Progenitor cell of endocrine pancreas (in vitro differentiated cells): ENCODE results near the gene FXYD6. TPM values are rescaled to one million over a fixed set of nuclear protein-coding genes. Genes with fewer than 3 reads are reported as not detected.
"Not testable (repeated sequence)": the region's sequence is repeated elsewhere in the genome, so short reads cannot be mapped to it uniquely, and the experiment has no call there.

Experiments used
- DNase-seq: peaks from one replicate; pipeline ENCODE4 v3.0.0; 2021; ENCODE audit warnings: low spot score; ENCODE audit not compliant: unreplicated experiment
- H3K27ac Mint-ChIP-seq: 2 replicates; pipeline ENCODE4 v1.8.0; 2021; ENCODE audit warnings: mild to moderate bottlenecking, moderate library complexity, mixed read lengths
- H3K27me3 Mint-ChIP-seq: 2 replicates; pipeline ENCODE4 v1.8.0; 2021; ENCODE audit warnings: mixed read lengths
- H3K36me3 Mint-ChIP-seq: 2 replicates; pipeline ENCODE4 v1.8.0; 2022; ENCODE audit warnings: mixed read lengths; ENCODE audit not compliant: insufficient read depth
- H3K4me1 Mint-ChIP-seq: 2 replicates; pipeline ENCODE4 v1.8.0; 2021; ENCODE audit warnings: low read depth, mixed read lengths
- H3K4me3 Mint-ChIP-seq: 2 replicates; pipeline ENCODE4 v1.8.0; 2021; ENCODE audit warnings: low read depth, mild to moderate bottlenecking, moderate library complexity, mixed read lengths
- H3K9me3 Mint-ChIP-seq: 2 replicates; pipeline ENCODE4 v1.8.0; 2021; ENCODE audit warnings: low read depth, mixed read lengths
- total RNA-seq: library from RNA; stranded (reverse); gene quantifications from 2 replicates; pipeline ENCODE4 v1.2.1, GENCODE V29; 2021
- TF ChIP-seq, protein P1 (sequence below): fragments of 200-600 bp; sonication (generic); IDR thresholded peaks from one replicate; pipeline ENCODE4 v1.5.0; 2021; ENCODE audit warnings: antibody characterized with exemption, mild to moderate bottlenecking; ENCODE audit not compliant: unreplicated experiment

FXYD6 gene
- total RNA-seq, 1 donor from 2014 or later: 28.5 TPM

- Mint-ChIP-seq H3K36me3 (no peaks in the 10 kb centered on the region), H3K27ac (peak overlapping the region; percentile 78), H3K27me3 (peaks cover 25% of the 10 kb centered on the region), H3K9me3 (no peaks in the 10 kb centered on the region), H3K4me1 (peaks cover 59% of the 10 kb centered on the region), H3K4me3 (no peak overlapping the region)
- DNase-seq: no peak
- TF ChIP-seq, protein P1, sequence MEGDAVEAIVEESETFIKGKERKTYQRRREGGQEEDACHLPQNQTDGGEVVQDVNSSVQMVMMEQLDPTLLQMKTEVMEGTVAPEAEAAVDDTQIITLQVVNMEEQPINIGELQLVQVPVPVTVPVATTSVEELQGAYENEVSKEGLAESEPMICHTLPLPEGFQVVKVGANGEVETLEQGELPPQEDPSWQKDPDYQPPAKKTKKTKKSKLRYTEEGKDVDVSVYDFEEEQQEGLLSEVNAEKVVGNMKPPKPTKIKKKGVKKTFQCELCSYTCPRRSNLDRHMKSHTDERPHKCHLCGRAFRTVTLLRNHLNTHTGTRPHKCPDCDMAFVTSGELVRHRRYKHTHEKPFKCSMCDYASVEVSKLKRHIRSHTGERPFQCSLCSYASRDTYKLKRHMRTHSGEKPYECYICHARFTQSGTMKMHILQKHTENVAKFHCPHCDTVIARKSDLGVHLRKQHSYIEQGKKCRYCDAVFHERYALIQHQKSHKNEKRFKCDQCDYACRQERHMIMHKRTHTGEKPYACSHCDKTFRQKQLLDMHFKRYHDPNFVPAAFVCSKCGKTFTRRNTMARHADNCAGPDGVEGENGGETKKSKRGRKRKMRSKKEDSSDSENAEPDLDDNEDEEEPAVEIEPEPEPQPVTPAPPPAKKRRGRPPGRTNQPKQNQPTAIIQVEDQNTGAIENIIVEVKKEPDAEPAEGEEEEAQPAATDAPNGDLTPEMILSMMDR: no peak
These were observed 61.1 kb downstream of the FXYD6 start for GRCh38 chr11:117815262-117815803.

GRCh38 chr11:117814766-117815261, 61.6 kb downstream of the FXYD6 start:
- Mint-ChIP-seq H3K36me3 (no peaks in the 10 kb centered on the region), H3K27me3 (peaks cover 30% of the 10 kb centered on the region), H3K4me3 (peak overlapping the region; percentile 37), H3K27ac (peak overlapping the region; percentile 78), H3K4me1 (peaks cover 56% of the 10 kb centered on the region), H3K9me3 (no peaks in the 10 kb centered on the region)
- DNase-seq: no peak
- TF ChIP-seq, protein P1: no peak

DNA sequence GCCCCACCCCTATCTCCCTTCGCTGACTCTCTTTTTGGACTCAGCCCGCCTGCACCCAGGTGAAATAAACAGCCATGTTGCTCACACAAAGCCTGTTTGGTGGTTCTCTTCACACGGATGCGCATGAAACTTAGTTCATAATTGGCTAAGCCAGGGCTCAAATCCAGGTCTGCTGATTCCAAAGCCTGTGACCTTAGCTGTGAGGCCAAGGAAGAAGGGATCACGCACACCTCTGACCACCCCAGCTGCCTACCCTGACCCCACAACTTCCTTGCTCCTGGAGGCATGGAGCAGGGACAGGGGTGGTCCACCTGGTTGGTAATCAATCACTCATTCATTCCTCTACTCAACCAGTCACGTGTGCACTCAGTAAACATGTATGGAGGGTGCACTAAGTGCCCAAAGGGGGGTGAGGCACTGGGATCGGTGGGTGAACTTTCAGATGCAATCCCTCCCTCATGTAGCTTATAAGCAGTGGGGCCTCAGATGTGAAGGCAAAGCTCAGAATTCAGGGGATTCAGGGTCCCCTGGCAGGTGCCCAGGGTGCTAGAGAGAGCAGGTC, 62.2 kb downstream of the FXYD6 start:
- peak overlapping the region; percentile 78 for H3K27ac Mint-ChIP-seq
- H3K36me3 Mint-ChIP-seq: no peaks in the 10 kb centered on the region
- DNase-seq: no peak
- H3K4me1 Mint-ChIP-seq: peaks cover 54% of the 10 kb centered on the region
- H3K4me3 Mint-ChIP-seq: no peak overlapping the region
- no peaks in the 10 kb centered on the region for H3K9me3 Mint-ChIP-seq
- TF ChIP-seq, protein P1: no peak
- H3K27me3 Mint-ChIP-seq: peaks cover 33% of the 10 kb centered on the region

DNA sequence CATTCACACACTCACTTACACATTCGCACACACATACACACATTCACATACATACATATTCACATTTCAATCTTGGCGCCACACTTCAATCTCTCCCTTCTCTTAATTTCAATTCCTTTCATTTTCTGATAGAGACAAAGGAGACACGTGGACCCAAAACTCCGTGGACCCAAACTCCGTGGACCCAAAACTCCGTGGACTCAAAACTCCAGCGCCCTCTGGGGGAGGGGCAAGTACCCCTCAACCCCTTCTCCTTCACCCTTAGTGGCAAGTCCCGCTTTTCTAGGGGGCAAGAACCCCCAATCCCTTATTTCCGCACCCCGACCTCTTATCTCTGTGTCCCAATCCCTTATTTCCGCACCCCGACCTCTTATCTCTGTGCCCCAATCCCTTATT, 66.4 kb downstream of the FXYD6 start:
- not testable (repeated sequence) for H3K4me3 Mint-ChIP-seq, H3K36me3 Mint-ChIP-seq, DNase-seq, H3K27ac Mint-ChIP-seq, H3K9me3 Mint-ChIP-seq
- peaks cover 54% of the 10 kb centered on the region for H3K27me3 Mint-ChIP-seq
- H3K4me1 Mint-ChIP-seq: peaks cover 32% of the 10 kb centered on the region

- Mint-ChIP-seq H3K27me3 (peaks cover 56% of the 10 kb centered on the region), H3K4me1 (peaks cover 26% of the 10 kb centered on the region), H3K4me3 (no peak overlapping the region), H3K9me3 (no peaks in the 10 kb centered on the region), H3K27ac (no peak overlapping the region), H3K36me3 (no peaks in the 10 kb centered on the region)
- TF ChIP-seq, protein P1: peak; percentile 69
- DNase-seq: no peak
These were observed 67.0 kb downstream of the FXYD6 start for GRCh38 chr11:117809236-117810055.
